NCI-H1436 treated with DMSO at 0.1 percent for 48 hours (cell line): ENCODE data around the gene SKIL.

Experiments used
- DNase-seq: peaks from one replicate; lab custom pipeline; 2025; lab: John Stamatoyannopoulos, UW

Gene SKIL

DNA sequence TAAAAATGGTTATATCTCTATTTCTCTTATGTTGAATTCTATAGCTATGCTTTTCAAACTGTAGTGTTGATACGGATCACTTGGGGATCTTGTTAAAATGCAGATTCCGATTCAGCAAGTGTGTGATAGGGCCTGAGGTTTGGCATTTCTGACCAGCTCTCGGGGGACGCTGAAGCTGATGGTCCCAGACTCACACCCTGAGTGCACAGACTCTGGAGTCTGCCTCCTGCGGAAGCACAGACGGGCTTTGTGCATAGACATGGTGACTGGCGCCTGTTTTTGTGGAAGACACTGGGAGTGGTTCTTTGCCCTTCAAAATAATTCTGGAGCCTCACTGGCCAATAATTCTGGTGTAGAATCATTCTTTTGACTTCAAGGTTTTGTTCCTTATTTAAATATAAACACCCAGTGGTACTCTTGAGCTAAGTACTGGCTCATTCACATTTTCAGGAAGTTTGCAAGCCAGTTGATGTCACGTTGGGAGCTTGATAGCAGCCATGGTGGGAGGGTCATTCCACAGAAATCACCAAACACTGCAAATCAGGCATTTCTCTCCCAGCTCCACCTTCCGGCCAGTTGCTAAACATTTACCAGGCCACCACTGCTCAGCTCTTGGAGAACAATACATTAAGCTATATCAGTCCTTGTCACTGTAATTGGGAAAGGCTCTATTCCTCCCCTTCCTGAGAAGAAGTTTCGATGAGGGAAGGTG, 80.3 kb downstream of the SKIL start:
- no peak for DNase-seq

DNA sequence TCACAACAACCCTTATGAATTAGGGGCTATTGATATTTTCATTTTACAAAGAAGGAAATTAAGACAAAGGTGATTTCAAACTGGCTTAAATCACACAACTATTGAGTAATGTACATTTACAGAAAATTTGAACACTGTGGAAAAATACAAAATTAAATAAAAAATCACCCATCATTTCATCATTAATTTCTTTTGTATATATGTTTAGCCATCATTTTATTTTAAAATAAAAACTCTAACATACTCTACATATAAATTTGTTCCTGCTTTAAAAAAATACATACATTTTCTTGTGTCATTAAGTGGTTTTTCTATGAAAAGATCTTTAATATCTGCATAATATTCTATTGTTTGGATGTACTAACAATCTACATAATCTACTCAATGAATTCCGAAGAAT, 81.3 kb downstream of the SKIL start:
- DNase-seq, result no peak

GRCh38 chr3:170440344-170440743, 82.8 kb downstream of the SKIL start:
- no peak for DNase-seq

DNA sequence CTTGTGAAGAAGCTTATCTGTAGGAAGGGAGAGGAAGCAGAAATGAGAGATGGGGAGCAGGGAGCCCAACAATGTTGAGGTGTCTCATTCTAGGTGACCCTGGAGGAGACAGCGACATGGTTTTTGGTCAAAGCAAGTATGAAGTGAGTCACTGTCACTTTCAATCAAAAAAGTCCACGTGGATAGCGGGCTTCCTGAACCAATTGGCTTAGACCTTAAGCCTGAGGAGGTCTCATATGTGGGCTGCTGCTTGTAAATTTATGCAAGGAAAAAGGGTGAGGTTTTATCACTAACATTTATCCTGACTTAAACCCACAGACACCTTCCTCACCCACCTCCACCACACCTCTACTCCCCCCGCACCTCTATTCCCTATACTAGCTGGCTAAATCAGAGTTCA, 83.9 kb downstream of the SKIL start:
- no peak for DNase-seq

DNA sequence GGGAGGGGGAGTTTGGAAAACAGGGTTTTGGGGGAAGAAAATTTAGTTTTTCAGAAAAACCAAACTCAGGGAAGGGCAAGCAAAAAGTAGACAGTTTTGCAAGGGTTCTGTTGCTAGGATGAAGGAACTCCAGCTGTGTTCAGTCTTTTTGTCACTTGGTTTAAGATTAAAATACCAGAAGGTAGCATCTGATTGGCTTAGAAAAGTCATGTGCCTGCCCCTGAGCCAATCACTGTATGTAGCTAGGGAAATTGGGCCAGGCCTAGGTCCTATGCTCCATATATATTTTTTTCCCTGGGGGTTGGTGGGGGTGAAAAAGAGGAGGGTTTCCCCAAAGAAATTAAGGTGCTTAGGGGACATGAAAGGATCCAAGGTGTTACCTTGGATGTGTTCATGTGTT, 85.4 kb downstream of the SKIL start:
- no peak for DNase-seq

GRCh38 chr3:170443457-170443856, 85.9 kb downstream of the SKIL start:
- no peak for DNase-seq
